Activated CD4-positive, alpha-beta T cell treated with anti-CD3 and anti-CD28 coated beads, Interleukin-2, amount 50 U/mL, for 1 hour (primary cell): ENCODE results near the gene PRKN.
"Not testable (repeated sequence)": the region's sequence is repeated elsewhere in the genome, so short reads cannot be mapped to it uniquely, and the experiment has no call there.

Source experiments
- DNase-seq: peaks from one replicate; pipeline ENCODE4 v3.0.0-alpha.2; 2020

The PRKN gene

DNA sequence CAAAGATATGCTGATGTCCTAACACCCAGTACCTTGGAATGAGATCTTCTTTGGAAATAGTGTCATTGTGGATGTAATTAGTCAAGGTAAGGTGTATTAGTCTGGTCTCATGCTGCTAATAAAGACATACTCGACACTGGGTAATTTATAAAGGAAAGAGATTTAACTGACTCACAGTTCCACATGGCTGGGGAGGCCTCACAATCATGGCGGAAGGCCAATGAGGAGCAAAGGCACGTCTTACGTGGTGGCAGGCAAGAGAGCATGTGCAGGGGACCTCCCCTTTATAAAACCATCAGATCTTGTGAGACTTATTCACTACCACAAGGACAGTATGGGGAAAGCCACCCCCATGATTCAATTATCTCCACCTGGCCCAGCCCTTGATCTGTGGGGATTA is 1231.3 kb downstream of the PRKN start:
- not testable (repeated sequence) for DNase-seq

GRCh38 chr6:161494566-161494965 is 1233.0 kb downstream of the PRKN start:
- DNase-seq, result no peak

DNA sequence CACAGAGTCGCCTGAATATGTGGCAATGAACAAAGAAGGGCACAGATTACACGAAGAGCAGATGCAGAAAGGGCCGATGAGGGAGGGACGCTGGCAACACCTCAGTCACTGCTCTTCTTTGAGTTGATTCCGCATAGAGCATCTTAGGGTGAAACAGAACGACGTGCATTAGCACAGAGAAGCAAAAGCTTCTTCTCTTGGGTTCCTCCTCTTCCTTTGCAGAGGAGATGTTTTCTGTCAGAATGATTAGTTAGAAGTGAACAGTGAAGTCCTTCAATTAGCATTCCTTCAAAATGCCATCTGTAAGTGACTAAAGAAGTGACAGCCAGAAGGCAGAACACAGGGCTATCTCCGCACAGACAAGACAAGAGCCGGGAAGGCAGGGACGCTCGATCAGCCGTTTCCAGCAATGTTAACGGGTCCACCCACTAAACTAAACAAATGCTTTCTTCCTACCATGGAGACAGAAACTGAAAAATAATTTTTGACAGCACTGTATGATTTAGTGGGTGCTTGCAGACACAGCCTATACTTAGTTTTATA is 1233.9 kb downstream of the PRKN start:
- DNase-seq, result no peak

GRCh38 chr6:161489626-161490306 is 1237.8 kb downstream of the PRKN start:
- no peak for DNase-seq

DNA sequence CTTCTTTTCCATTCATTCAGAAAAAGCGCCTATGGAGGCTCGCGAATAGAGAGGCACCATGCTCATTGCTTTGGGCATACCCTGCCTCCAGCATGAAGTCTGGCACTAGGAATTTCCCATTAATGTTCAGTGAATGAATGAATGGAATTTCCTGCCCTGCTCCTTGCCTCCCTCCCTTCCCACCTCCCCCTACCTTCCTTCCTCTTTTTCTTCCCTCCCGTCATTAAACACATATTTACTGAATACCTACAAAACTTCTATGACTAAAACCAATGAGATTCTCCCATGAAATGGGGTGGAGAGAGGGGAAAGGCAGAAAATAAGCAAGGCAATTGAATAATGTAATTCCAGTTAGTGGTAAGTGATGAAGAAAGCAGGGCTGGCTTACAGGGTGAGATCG is 1239.9 kb downstream of the PRKN start:
- DNase-seq, result no peak

DNA sequence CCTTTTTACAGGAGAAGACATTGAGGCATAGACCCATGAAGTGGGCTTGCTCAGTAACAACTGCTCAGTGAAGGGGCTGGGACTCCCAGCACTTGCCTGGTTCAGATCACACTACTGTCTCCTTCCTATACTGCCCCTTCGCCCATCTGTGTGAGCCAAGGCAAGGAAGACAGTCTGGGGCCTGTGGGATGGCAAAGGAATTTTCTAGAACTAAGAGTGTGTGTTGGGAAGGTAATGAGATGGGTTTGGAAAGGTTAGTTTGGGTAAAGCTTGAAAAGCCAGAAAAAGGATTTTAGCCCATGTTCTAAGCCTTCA is 1240.4 kb downstream of the PRKN start:
- DNase-seq, result no peak

DNA sequence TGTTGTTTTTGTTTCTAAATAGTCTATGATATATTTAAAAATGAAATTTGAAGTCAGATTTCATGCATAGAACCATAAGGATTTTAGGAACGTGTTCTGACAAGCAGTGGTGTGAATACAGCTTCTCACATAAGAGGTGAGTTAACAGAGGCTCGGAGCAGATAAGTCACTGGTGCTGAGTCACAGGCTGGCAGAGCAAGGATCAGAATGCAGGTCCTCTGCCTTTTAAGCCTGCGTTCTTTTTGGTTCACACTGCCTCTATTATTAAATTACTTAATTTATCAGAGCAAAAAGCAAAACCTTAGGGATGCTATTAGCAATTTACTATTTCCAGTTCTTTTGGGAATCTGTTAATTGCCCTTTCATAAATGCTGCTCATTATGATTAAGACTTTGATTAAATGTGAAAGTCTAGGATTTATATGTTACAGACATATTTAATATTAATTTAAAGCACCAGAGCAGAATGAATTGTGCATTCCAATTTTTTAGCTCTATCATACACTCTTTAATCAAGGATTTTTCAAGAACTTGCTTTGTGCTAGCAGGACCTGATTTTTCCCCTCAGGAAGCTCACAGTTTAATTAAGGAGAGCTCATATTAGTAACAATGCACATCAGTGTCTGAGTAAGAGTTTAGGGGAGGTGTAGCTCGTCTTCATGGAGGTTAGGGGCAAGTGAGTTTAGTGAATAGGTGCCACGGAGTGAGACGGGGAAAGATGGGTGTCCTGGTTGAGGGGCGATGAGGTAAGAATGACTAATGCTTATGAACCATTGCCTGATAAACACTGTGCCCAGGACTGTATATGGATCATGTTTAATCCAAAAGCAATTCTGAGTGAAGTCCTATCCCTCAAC is 1241.0 kb downstream of the PRKN start:
- no peak for DNase-seq

DNA sequence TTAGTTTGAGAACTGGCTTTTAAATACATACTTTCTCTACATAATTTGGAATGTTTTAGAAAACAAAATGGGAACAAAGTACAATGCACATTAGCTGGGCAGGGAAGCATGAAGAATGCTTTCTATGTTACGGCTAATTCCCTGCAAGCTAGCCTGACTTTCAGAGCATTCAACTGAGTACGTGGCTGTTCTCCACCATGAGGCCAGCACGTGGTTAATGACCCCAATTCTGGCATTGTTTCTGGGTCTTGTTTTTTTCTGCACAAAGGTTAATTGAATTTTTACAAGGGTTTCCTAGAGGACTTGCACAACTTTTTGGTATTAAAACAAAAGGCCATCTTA is 1245.1 kb downstream of the PRKN start:
- DNase-seq, result no peak

DNA sequence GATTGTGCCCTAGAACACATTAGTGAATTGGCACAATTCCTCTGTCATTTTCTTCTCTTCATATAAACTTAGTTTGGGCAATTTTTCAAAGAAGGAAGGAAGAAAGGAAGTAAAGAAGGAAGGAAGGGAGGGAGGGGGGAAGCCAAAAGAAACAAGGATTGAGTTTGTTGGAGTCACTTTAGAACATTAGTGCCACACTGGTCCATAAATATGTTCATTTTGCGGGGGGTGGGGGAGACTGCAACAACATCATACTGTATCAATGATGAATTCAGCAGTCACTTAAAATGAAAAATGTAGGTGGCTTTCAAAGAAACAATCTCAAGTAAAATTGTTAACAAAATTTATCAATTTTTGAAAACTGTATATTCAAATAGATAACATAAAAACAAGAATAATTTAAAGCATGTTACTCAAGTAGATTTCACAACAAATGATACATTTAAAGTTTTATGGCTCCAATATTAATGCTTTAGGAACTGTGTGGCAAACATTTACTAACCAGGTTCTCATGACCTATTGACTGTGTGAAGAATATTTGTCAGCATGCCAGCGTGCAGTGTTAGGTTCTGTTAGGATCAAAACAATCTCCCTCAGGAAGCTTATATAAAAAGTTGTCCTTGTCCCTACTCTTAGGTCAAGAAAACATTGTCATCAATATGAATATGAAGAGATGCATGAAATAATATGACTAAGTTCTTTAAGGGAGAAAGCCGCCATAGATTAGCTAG is 1245.6 kb downstream of the PRKN start:
- no peak for DNase-seq

DNA sequence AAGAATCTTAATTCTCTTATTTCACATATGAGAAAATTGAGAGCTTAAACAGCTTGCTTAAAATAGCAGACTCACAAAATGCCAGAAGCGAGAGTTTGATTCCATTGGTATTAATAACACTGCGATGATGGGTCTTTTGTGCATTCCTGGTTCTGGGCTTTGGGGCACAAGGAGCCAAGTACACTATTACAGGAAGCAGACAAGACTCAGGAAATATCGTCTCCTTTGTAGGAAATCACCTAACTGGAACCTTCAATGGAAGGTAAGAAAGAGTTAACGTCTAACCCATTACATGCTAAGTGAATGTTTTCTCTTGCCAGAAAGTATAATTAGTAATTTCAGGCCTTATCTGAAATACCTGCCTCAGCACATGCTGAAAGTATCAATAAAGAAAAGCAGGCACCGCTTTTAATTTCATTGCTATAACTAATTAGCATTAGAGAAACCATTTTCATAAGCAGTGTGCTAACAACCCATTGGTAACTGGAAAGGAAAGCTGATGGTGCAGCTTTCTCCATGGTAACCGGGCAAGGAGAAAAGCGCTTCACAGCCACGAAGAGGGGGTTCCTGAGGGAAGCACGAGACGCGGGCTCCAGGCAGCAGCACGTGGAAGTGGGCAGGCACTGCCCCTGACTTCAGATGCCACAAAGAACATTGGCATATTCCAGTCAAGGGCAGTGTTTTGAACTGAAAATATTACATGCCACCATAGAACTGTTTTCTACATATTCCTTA is 1247.0 kb downstream of the PRKN start:
- DNase-seq, result no peak

DNA sequence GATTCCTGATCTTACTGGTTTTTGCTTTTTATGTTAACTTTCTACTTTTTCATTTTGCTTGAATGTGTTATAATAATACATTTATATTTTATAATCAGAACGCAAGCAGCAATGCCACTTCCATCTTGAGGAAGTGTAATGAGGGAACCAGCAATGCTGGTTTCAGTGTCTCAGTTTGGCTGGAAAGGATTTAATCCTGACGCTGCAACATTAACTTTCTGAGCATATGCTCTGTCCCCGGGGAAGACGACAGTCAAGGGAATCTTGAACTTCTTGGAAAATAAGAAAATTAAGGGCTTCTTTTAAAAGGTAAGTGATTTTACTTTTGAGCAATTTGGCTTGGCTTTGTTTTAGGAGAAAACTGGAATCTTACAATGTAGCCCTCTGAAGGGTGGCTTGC is 1248.2 kb downstream of the PRKN start:
- DNase-seq, result no peak

GRCh38 chr6:161477876-161478425 is 1249.6 kb downstream of the PRKN start:
- no peak for DNase-seq

- DNase-seq, result no peak
Measured at GRCh38 chr6:161476711-161477110, 1250.9 kb downstream of the PRKN start.

GRCh38 chr6:161465403-161465802 is 1262.2 kb downstream of the PRKN start:
- DNase-seq, result no peak

GRCh38 chr6:161463071-161463470 is 1264.5 kb downstream of the PRKN start:
- no peak for DNase-seq

DNA sequence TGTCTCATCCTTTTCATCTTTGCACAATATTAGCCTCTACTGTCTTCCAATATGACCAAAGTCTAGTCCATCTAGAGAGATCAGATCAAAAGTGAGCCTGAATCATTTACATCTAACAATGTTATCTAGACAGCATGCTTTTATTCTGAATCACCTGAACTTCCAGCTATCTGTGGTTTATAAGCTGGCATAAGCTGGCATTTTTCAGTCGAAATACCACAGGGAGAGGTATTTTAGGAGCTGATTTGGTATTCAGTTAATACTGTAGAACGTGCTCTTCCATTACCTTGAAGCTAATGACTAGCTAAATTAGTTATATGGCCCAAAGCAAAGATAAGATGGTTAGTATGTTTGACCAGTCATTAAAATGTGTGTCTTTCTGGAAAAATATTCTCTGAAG is 1265.4 kb downstream of the PRKN start:
- DNase-seq, result no peak

DNA sequence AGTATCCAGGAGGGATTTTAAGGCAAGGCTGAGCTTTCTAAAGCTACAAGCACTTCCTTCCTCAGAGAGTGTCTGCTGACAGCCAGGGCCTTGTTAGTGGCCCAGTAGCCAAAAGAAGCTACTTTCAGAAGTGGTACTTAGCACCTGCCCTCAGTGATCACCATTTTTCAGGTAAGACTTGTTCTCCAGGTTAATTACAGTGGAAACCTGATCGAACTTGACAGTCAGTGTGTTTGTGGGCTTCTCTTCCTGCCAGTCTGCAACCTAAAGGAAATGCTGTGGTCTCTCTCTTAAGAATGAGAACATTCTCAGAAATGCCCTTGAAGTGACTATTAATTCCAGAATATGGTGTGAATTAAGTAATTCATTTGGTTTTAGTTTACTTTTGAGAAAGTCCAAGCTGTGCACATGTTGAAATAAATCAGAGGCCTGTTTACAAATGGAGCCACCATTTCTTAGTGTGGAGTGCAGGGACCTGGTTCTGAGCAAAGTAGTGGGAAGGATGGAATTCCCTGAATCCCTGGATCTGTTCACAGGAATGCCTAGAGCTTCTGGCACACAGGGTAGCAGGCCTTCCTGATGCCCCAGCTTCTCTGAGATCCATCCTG is 1268.5 kb downstream of the PRKN start:
- no peak for DNase-seq

DNA sequence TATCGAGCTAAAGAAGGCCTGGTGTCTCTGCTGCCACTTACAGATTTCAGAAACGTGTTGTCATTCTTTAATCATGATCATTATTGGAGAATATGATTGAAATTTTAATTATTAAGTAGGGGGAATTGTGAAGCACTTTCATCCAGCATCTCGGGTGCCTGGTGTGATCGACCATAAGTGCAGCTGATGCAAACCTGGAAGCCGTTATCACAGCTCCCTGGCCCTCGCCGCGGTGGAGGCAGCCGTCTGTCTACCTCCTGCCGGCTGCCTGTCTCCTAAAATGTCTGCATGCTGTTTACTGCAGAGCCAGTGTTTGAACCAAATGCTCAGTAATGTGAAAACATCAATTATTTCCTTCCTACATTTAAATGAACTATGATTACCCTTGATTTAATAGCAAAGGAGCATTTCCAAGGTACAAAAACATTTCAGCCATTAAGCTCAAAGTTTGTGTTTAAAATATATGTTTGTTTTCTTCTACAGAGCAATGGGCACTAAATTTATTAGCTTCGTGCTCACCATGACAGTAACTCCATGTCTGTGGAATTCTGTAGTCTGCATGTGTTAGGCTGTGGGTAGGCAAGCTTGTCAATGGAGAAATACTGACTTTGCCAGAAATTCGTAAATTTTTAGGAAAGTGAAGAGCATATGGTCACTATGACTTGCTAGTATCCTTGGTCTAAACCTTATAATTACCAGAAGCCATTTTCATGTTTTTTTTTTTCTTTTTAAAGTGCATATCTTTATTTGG is 1269.2 kb downstream of the PRKN start:
- no peak for DNase-seq

DNA sequence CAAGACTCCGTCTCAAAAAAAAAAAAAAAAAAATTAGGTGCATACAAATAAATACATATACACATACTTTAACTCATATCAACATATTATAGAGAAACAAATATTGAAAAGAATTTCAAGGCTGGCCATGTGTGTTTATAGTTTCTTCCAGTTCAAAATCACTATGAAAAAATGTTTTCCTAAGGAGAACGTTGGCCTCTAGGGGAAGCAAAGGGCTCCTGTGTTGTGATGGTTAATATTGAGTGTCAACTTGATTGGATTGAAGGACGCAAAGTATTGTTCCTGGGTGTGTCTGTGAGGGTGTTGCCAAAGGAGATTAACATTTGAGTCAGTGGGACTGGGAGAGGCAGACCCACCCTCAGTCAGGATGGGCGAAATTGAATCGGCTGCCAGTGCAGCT is 1271.7 kb downstream of the PRKN start:
- no peak for DNase-seq

- DNase-seq, result no peak
Measured at GRCh38 chr6:161453558-161453957, 1274.0 kb downstream of the PRKN start.

DNA sequence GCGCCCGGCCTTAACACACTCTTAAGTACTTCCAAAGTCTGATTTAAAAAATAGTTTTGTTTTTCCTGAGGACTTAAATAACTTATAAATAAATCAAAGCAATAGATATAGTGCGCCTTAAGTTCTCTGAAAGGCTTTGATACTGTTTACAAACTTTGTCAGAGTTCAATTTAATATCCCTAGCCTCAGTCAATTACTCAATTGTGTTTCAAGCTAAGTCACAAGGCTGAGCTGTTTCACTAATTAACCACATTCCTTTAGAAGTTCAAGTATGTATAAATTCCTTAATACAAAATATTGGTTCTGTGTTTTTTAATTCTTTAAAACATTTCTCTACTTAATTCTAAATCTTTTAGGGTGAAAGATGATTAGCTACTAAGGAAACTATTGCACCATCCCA is 1275.3 kb downstream of the PRKN start:
- DNase-seq, result no peak

GRCh38 chr6:161449521-161449920 is 1278.0 kb downstream of the PRKN start:
- DNase-seq, result no peak
